Bronchial smooth muscle cell (primary cell): ENCODE results near the gene HDAC7. TPM values are rescaled to one million over a fixed set of nuclear protein-coding genes. Genes with fewer than 3 reads are reported as not detected.

ENCODE experiments used
- total RNA-seq: library from RNA; depleted of rRNA; stranded (reverse); fragments of >200 nt; gene quantifications from 2 replicates; pipeline ENCODE4 v1.2.1, GENCODE V29; 2014

Gene HDAC7
- total RNA-seq = 15.5 and 21.8 TPM in 2 replicates

DNA sequence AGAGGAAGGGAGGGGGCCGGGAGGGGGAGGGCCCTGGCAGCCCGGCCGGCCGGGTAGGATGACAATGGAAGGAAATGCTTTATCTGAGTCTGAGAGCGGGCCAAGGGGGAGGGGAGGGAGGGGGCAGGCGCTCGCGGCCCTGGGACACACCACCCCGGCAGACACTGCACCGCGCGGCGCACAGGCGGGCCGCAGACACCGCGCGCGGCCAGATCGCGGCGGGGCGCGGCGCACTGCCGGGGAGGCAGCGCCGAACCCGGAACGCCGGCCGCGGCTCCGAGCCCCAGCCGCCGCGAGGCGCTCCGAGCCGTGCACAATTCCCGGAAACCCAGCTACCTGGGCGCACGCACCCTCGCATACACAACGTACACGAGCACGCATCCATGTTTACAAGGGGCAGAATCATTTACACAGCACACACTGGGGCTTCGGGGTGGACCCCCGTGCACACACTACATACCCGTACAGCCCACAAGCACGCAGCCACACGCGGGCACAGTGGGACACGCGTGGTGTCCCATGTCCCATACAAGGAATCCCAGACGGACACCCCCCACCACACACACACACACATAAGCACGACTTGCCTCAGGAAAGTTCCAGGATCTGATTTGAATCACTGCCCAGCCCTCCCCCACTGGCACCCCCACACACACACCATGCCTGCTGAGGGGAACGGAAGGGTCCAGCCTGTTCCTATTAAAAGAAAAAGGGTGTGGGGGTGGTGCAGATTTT, at the start of gene HDAC7:
Gene HDAC7, minus strand, starts transcription at position 8 of the 735 bp plus-strand sequence. CDS start 118 bp downstream, outside the sequence.

DNA sequence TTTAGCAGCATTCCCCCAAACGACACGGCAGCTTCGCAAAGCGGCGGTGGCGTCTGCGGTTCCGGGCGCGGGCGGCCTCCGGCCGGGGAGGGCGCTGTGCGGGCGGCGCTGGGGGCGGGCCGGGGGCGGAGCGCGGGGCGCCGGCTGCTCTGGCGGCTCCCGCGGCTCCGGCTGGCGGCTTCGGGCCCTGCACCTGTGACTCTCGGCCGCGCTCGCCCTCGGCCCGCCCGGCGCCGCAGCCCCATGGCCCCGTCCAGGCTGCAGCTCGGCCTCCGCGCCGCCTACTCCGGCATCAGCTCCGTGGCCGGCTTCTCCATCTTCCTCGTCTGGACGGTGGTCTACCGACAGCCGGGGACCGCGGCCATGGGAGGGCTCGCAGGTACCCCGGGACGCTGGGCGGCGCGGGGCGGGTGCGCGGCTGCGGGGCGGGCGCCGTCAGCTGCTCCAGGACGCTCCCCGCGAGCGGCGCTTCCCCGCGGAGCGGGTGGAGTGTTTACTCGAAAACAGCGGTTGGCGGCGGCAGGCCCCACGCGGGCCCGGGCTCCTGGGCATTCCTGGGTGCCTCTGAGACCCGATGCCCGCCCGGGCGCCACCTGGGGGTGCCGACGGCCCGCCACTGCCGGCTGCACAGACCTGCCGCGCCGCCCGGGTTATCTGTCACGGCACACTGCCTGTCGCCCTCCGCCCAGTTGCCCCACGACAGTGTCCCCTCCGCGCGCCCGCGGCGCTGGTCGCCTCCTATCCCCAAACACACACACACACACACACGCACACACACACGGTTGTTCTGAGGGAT, 46.4 kb downstream of the HDAC7 start, which contains the start of gene SLC48A1:
Gene SLC48A1, plus strand, starts transcription at position 177 of the 796 bp plus-strand sequence. Its CDS starts 67 bp downstream, at position 244.

DNA sequence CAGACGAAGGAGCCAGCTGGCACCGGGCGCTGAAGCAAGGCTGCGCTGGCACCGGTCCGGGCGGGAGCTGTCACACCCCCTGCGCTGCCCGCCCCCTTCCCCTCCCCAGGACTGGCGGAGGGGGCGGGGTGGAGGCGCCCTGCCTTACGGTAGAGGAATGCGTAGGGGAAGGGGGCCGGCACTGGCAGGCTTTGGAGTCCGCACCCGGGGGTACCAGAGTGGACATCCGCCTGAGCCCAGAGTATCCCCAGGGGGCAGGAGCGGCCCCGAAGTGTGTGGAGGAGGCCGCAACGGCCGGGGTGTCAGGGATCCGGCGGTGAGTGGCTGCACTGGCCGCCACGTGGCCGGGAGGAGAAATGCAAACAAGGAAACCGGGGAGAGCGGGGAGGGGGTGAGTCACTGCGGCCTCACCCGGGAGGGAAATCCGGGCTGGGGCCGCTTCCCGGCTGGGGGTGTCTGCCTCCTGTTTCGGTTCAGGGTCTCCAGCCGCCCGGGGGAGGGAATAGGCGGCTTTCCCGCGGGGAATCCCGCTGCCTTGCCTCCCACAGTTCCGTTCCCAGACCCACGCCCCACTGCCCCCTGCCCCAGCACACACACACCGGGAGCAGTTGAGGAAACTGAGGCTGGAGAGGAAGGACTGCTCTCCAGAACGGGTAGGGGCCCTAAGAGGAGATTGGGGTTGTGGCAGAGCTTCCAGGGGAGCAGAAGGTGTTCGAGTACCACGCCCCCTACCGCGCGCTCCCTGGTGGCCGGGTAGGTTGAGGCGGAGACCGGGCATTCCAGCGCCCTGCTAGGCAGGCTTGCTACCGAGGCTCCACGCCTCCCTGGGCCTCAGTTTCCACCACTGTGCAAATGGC, 60.6 kb downstream of the HDAC7 start, which contains the start of gene RAPGEF3:
Gene RAPGEF3, minus strand, starts transcription at position 47 of the 857 bp plus-strand sequence. CDS start 324 bp downstream, outside the sequence.

Other genes starting within 250 kb of the HDAC7 start
- 3.7 and 10.2 TPM in 2 replicates for gene RPAP3, start 113.9 kb downstream of the HDAC7 start, total RNA-seq
- gene ENDOU, start 94.4 kb downstream of the HDAC7 start, total RNA-seq = 0.09 and 0.16 TPM in 2 replicates
- 6.8 and 7.0 TPM in 2 replicates for gene RAPGEF3, start 61.0 kb downstream of the HDAC7 start, total RNA-seq
- gene SLC48A1, start 46.7 kb downstream of the HDAC7 start, total RNA-seq = 6.9 and 12.6 TPM in 2 replicates
- gene VDR, start 85.1 kb upstream of the HDAC7 start, total RNA-seq = 3.8 and 5.3 TPM in 2 replicates
- gene TMEM106C, start 143.7 kb upstream of the HDAC7 start, total RNA-seq = 34.8 and 63.4 TPM in 2 replicates
- gene COL2A1, start 184.6 kb upstream of the HDAC7 start, total RNA-seq = not detected in 2 replicates